Measurements from ENCODE around the gene RNLS.

RNLS gene

GRCh38 chr10:88471899-88472298, 111.2 kb downstream of the RNLS start:
- DNase-seq (ENCODE audit: insufficient read length) (no peak), FAIRE-seq (no peak)
- no peak for TF ChIP-seq POLR2AphosphoS5 (IDR thresholded peaks at IDR 0.05; ENCODE audit: low read depth, low read length)
- no peak for TF ChIP-seq POLR2A (IDR thresholded peaks at IDR 0.05; ENCODE audit: low read depth, low read length)
- no peak for TF ChIP-seq TAF1 (IDR thresholded peaks at IDR 0.05; ENCODE audit: borderline replicate concordance, low read depth, low read length)

GRCh38 chr10:88467835-88468485, 115.2 kb downstream of the RNLS start:
- FAIRE-seq (no peak), DNase-seq (ENCODE audit: insufficient read length) (no peak)
- TF ChIP-seq TAF1 (IDR thresholded peaks at IDR 0.05; ENCODE audit: borderline replicate concordance, low read depth, low read length) (no peak), POLR2AphosphoS5 (IDR thresholded peaks at IDR 0.05; ENCODE audit: low read depth, low read length) (no peak), POLR2A (IDR thresholded peaks at IDR 0.05; ENCODE audit: low read depth, low read length) (no peak)

- TF ChIP-seq POLR2A (IDR thresholded peaks at IDR 0.05; ENCODE audit: low read depth, low read length): no peak
- TF ChIP-seq POLR2AphosphoS5 (IDR thresholded peaks at IDR 0.05; ENCODE audit: low read depth, low read length): no peak
- TF ChIP-seq TAF1 (IDR thresholded peaks at IDR 0.05; ENCODE audit: borderline replicate concordance, low read depth, low read length): no peak
- FAIRE-seq (no peak), DNase-seq (ENCODE audit: insufficient read length) (no peak)
Measured at GRCh38 chr10:88466786-88467185, 116.3 kb downstream of the RNLS start.

- TF ChIP-seq POLR2AphosphoS5 (IDR thresholded peaks at IDR 0.05; ENCODE audit: low read depth, low read length): no peak
- TF ChIP-seq POLR2A (IDR thresholded peaks at IDR 0.05; ENCODE audit: low read depth, low read length): no peak
- TF ChIP-seq TAF1 (IDR thresholded peaks at IDR 0.05; ENCODE audit: borderline replicate concordance, low read depth, low read length): no peak
- FAIRE-seq (no peak), DNase-seq (ENCODE audit: insufficient read length) (no peak)
Measured at GRCh38 chr10:88465765-88466164, 117.4 kb downstream of the RNLS start.

GRCh38 chr10:88463811-88464210, 119.3 kb downstream of the RNLS start:
- DNase-seq (ENCODE audit: insufficient read length): no peak
- FAIRE-seq: no peak
- TF ChIP-seq POLR2A (IDR thresholded peaks at IDR 0.05; ENCODE audit: low read depth, low read length): no peak
- no peak for TF ChIP-seq TAF1 (IDR thresholded peaks at IDR 0.05; ENCODE audit: borderline replicate concordance, low read depth, low read length)
- TF ChIP-seq POLR2AphosphoS5 (IDR thresholded peaks at IDR 0.05; ENCODE audit: low read depth, low read length): no peak

- TF ChIP-seq TAF1 (IDR thresholded peaks at IDR 0.05; ENCODE audit: borderline replicate concordance, low read depth, low read length): no peak
- no peak for TF ChIP-seq POLR2A (IDR thresholded peaks at IDR 0.05; ENCODE audit: low read depth, low read length)
- no peak for TF ChIP-seq POLR2AphosphoS5 (IDR thresholded peaks at IDR 0.05; ENCODE audit: low read depth, low read length)
- DNase-seq (ENCODE audit: insufficient read length): no peak
- no peak for FAIRE-seq
Measured at GRCh38 chr10:88461426-88461825, 121.7 kb downstream of the RNLS start.

GRCh38 chr10:88459530-88459929, 123.6 kb downstream of the RNLS start:
- no peak for TF ChIP-seq TAF1 (IDR thresholded peaks at IDR 0.05; ENCODE audit: borderline replicate concordance, low read depth, low read length)
- TF ChIP-seq POLR2A (IDR thresholded peaks at IDR 0.05; ENCODE audit: low read depth, low read length): no peak
- TF ChIP-seq POLR2AphosphoS5 (IDR thresholded peaks at IDR 0.05; ENCODE audit: low read depth, low read length): no peak

GRCh38 chr10:88458209-88458608, 124.9 kb downstream of the RNLS start:
- TF ChIP-seq TAF1 (IDR thresholded peaks at IDR 0.05; ENCODE audit: borderline replicate concordance, low read depth, low read length): no peak
- no peak for TF ChIP-seq POLR2A (IDR thresholded peaks at IDR 0.05; ENCODE audit: low read depth, low read length)
- no peak for TF ChIP-seq POLR2AphosphoS5 (IDR thresholded peaks at IDR 0.05; ENCODE audit: low read depth, low read length)
- DNase-seq (ENCODE audit: insufficient read length) (no peak), FAIRE-seq (no peak)

More at GRCh38 chr10:88459530-88459929, 123.6 kb downstream of the RNLS start:
- DNase-seq (ENCODE audit: insufficient read length): no peak
- FAIRE-seq: no peak

GRCh38 chr10:88457660-88458059, 125.5 kb downstream of the RNLS start:
- FAIRE-seq (no peak), DNase-seq (ENCODE audit: insufficient read length) (no peak)
- TF ChIP-seq POLR2AphosphoS5 (IDR thresholded peaks at IDR 0.05; ENCODE audit: low read depth, low read length) (no peak), TAF1 (IDR thresholded peaks at IDR 0.05; ENCODE audit: borderline replicate concordance, low read depth, low read length) (no peak), POLR2A (IDR thresholded peaks at IDR 0.05; ENCODE audit: low read depth, low read length) (no peak)

- TF ChIP-seq POLR2AphosphoS5 (IDR thresholded peaks at IDR 0.05; ENCODE audit: low read depth, low read length): no peak
- no peak for TF ChIP-seq TAF1 (IDR thresholded peaks at IDR 0.05; ENCODE audit: borderline replicate concordance, low read depth, low read length)
- no peak for TF ChIP-seq POLR2A (IDR thresholded peaks at IDR 0.05; ENCODE audit: low read depth, low read length)
- DNase-seq (ENCODE audit: insufficient read length) (no peak), FAIRE-seq (no peak)
Measured at GRCh38 chr10:88456730-88457129, 126.4 kb downstream of the RNLS start.

GRCh38 chr10:88455831-88456230, 127.3 kb downstream of the RNLS start:
- DNase-seq (ENCODE audit: insufficient read length) (no peak), FAIRE-seq (no peak)
- TF ChIP-seq POLR2AphosphoS5 (IDR thresholded peaks at IDR 0.05; ENCODE audit: low read depth, low read length) (no peak), TAF1 (IDR thresholded peaks at IDR 0.05; ENCODE audit: borderline replicate concordance, low read depth, low read length) (no peak), POLR2A (IDR thresholded peaks at IDR 0.05; ENCODE audit: low read depth, low read length) (no peak)

- no peak for FAIRE-seq
- DNase-seq (ENCODE audit: insufficient read length): no peak
- TF ChIP-seq POLR2AphosphoS5 (IDR thresholded peaks at IDR 0.05; ENCODE audit: low read depth, low read length) (no peak), POLR2A (IDR thresholded peaks at IDR 0.05; ENCODE audit: low read depth, low read length) (no peak), TAF1 (IDR thresholded peaks at IDR 0.05; ENCODE audit: borderline replicate concordance, low read depth, low read length) (no peak)
Measured at GRCh38 chr10:88450201-88450600, 132.9 kb downstream of the RNLS start.
